ENCODE data around the gene RLBP1. TPM values are rescaled to one million over a fixed set of nuclear protein-coding genes. Genes with fewer than 3 reads are reported as not detected.

The RLBP1 gene
- total and polyA plus RNA-seq, 2 of the 13 experiments (the other 11 are each of a cell fraction or from before 2014, with no cell fraction given), result 0.07 TPM; not detected in 1

GRCh38 chr15:89243691-89244573 is 22.6 kb upstream of the RLBP1 start, which contains the start of gene FANCI (continued):
- TF ChIP-seq, protein P1, sequence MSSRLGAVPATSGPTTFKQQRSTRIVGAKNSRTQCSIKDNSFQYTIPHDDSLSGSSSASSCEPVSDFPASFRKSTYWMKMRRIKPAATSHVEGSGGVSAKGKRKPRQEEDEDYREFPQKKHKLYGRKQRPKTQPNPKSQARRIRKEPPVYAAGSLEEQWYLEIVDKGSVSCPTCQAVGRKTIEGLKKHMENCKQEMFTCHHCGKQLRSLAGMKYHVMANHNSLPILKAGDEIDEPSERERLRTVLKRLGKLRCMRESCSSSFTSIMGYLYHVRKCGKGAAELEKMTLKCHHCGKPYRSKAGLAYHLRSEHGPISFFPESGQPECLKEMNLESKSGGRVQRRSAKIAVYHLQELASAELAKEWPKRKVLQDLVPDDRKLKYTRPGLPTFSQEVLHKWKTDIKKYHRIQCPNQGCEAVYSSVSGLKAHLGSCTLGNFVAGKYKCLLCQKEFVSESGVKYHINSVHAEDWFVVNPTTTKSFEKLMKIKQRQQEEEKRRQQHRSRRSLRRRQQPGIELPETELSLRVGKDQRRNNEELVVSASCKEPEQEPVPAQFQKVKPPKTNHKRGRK (CRISPR knock-in tag; IDR thresholded peaks at IDR 0.05), result no peak
- TF ChIP-seq RNF219 (CRISPR knock-in tag; IDR thresholded peaks at IDR 0.05) (no peak), ZNF790 (CRISPR knock-in tag; IDR thresholded peaks at IDR 0.05; ENCODE audit: borderline replicate concordance) (no peak), ZFP37 (CRISPR knock-in tag; IDR thresholded peaks at IDR 0.05; ENCODE audit: borderline replicate concordance) (peak; percentile 45), ZNF207 (IDR thresholded peaks at IDR 0.05; ENCODE audit: borderline replicate concordance) (no peak), SMAD3 (CRISPR knock-in tag; IDR thresholded peaks at IDR 0.05) (no peak), ZNF557 (CRISPR knock-in tag; IDR thresholded peaks at IDR 0.05) (no peak), HDAC1 (CRISPR knock-in tag; IDR thresholded peaks at IDR 0.05) (peak; percentile 100), SAP130 (CRISPR knock-in tag; IDR thresholded peaks at IDR 0.05; ENCODE audit: low read depth) (peak; percentile 100), MTA1 (CRISPR knock-in tag; IDR thresholded peaks at IDR 0.05; ENCODE audit: borderline replicate concordance) (no peak), ZNF7 (CRISPR knock-in tag; IDR thresholded peaks at IDR 0.05) (no peak), IRX3 (CRISPR knock-in tag; IDR thresholded peaks at IDR 0.05; ENCODE audit: borderline replicate concordance, low read depth) (peak; percentile 86; the same call in 1 of the 2 replicates), ZNF766 (CRISPR knock-in tag; IDR thresholded peaks at IDR 0.05; ENCODE audit: borderline replicate concordance) (0 out of 2 replicates have a peak, but pooled peaks have one; percentile 68), ZBTB8A (CRISPR knock-in tag; IDR thresholded peaks at IDR 0.05; ENCODE audit: borderline replicate concordance, low read depth) (no peak), ZNF510 (CRISPR knock-in tag; IDR thresholded peaks at IDR 0.05; ENCODE audit: low read depth) (no peak), TBP (CRISPR knock-in tag; IDR thresholded peaks at IDR 0.05) (no peak), SMARCC2 (IDR thresholded peaks at IDR 0.05) (no peak), SP2 (CRISPR knock-in tag; IDR thresholded peaks at IDR 0.05) (peak; percentile 94), GATAD2A (CRISPR knock-in tag; IDR thresholded peaks at IDR 0.05) (peak; percentile 64; the same call in 1 of the 2 replicates), PCBP1 (IDR thresholded peaks at IDR 0.05; ENCODE audit: borderline replicate concordance, low read depth, low read length) (peak; percentile 92; the same call in 1 of the 2 replicates)
- TF ChIP-seq, protein P2, sequence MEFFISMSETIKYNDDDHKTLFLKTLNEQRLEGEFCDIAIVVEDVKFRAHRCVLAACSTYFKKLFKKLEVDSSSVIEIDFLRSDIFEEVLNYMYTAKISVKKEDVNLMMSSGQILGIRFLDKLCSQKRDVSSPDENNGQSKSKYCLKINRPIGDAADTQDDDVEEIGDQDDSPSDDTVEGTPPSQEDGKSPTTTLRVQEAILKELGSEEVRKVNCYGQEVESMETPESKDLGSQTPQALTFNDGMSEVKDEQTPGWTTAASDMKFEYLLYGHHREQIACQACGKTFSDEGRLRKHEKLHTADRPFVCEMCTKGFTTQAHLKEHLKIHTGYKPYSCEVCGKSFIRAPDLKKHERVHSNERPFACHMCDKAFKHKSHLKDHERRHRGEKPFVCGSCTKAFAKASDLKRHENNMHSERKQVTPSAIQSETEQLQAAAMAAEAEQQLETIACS (CRISPR knock-in tag; IDR thresholded peaks at IDR 0.05), result peak; percentile 82
- TF ChIP-seq, protein P3, sequence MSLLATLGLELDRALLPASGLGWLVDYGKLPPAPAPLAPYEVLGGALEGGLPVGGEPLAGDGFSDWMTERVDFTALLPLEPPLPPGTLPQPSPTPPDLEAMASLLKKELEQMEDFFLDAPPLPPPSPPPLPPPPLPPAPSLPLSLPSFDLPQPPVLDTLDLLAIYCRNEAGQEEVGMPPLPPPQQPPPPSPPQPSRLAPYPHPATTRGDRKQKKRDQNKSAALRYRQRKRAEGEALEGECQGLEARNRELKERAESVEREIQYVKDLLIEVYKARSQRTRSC (CRISPR knock-in tag; IDR thresholded peaks at IDR 0.05; ENCODE audit: low read depth), result no peak
- TF ChIP-seq, protein P4, sequence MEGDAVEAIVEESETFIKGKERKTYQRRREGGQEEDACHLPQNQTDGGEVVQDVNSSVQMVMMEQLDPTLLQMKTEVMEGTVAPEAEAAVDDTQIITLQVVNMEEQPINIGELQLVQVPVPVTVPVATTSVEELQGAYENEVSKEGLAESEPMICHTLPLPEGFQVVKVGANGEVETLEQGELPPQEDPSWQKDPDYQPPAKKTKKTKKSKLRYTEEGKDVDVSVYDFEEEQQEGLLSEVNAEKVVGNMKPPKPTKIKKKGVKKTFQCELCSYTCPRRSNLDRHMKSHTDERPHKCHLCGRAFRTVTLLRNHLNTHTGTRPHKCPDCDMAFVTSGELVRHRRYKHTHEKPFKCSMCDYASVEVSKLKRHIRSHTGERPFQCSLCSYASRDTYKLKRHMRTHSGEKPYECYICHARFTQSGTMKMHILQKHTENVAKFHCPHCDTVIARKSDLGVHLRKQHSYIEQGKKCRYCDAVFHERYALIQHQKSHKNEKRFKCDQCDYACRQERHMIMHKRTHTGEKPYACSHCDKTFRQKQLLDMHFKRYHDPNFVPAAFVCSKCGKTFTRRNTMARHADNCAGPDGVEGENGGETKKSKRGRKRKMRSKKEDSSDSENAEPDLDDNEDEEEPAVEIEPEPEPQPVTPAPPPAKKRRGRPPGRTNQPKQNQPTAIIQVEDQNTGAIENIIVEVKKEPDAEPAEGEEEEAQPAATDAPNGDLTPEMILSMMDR (CRISPR knock-in tag; IDR thresholded peaks at IDR 0.05), result peak; percentile 99

Measured in HepG2 (cell line).